GM23338 (cell line): Measurements from ENCODE around the gene ASPSCR1. TPM values are rescaled to one million over a fixed set of nuclear protein-coding genes. Genes with fewer than 3 reads are reported as not detected.

Experiments used
- ATAC-seq: fragments of 200-7000 bp; cut with Tn5 transposase; 3 replicates; pipeline ENCODE4 v1.9.1; 2020
- DNase-seq: peaks from one replicate; pipeline ENCODE4 v3.0.0-alpha.2; 2015; ENCODE audit warnings: low spot score
- H2AFZ ChIP-seq: fragments of 200-600 bp; sonication (generic); 2 replicates; pipeline ENCODE4 v1.8.0; 2016; ENCODE audit warnings: antibody characterized with exemption, mild to moderate bottlenecking, moderate library complexity
- H3F3A ChIP-seq: fragments of 200-600 bp; sonication (generic); replicated peaks from 2 replicates; pipeline ENCODE4 v1.8.0; 2017; ENCODE audit warnings: antibody characterized with exemption, mixed run types, low read depth
- H3K27ac ChIP-seq: fragments of 200-600 bp; sonication (generic); 2 replicates; pipeline ENCODE4 v1.6.1; 2016; ENCODE audit warnings: low read depth
- H3K27me3 ChIP-seq: fragments of 200-600 bp; sonication (generic); 2 replicates; pipeline ENCODE4 v1.8.0; 2016; ENCODE audit warnings: mild to moderate bottlenecking, mixed run types, moderate library complexity; ENCODE audit not compliant: insufficient read depth
- H3K36me3 ChIP-seq: fragments of 200-600 bp; sonication (generic); 2 replicates; pipeline ENCODE4 v1.8.0; 2016; ENCODE audit warnings: mild to moderate bottlenecking; ENCODE audit not compliant: insufficient read depth
- H3K4me1 ChIP-seq: fragments of 200-600 bp; sonication (generic); 2 replicates; pipeline ENCODE4 v1.8.0; 2016; ENCODE audit warnings: mild to moderate bottlenecking, moderate library complexity; ENCODE audit not compliant: insufficient read depth
- H3K4me2 ChIP-seq: fragments of 200-600 bp; sonication (generic); 2 replicates; pipeline ENCODE4 v1.7.1; 2017; ENCODE audit warnings: mixed run types
- H3K4me3 ChIP-seq: fragments of 200-600 bp; sonication (generic); 2 replicates; pipeline ENCODE4 v1.6.1; 2016; ENCODE audit warnings: mixed run types
- H3K79me2 ChIP-seq: fragments of 200-600 bp; sonication (generic); replicated peaks from 2 replicates; pipeline ENCODE4 v1.8.0; 2017; ENCODE audit warnings: mild to moderate bottlenecking; ENCODE audit not compliant: insufficient read depth
- H3K9me2 ChIP-seq: fragments of 200-600 bp; sonication (generic); 2 replicates; pipeline ENCODE4 v1.8.0; 2017; ENCODE audit not compliant: insufficient read depth
- H4K20me1 ChIP-seq: fragments of 200-600 bp; sonication (generic); replicated peaks from 2 replicates; pipeline ENCODE4 v1.8.0; 2017; ENCODE audit warnings: mild to moderate bottlenecking; ENCODE audit not compliant: insufficient read depth
- H3K27ac Mint-ChIP-seq: 2 replicates; pipeline ENCODE4 v1.8.0; 2020; ENCODE audit warnings: inconsistent platforms, mild to moderate bottlenecking, moderate library complexity, mixed read lengths
- H3K27me3 Mint-ChIP-seq: 3 replicates; pipeline ENCODE4 v1.8.0; 2022; ENCODE audit warnings: low read depth, mild to moderate bottlenecking, moderate library complexity, mixed read lengths, inconsistent platforms; ENCODE audit not compliant: insufficient read depth, poor library complexity
- H3K36me3 Mint-ChIP-seq: 3 replicates; pipeline ENCODE4 v1.8.0; 2021; ENCODE audit warnings: low read depth, mild to moderate bottlenecking, inconsistent platforms, moderate library complexity, mixed read lengths
- H3K4me1 Mint-ChIP-seq: 3 replicates; pipeline ENCODE4 v1.8.0; 2020; ENCODE audit warnings: mild to moderate bottlenecking, inconsistent platforms, mixed read lengths
- H3K4me3 Mint-ChIP-seq: 3 replicates; pipeline ENCODE4 v1.8.0; 2021; ENCODE audit warnings: moderate library complexity, mild to moderate bottlenecking, inconsistent platforms, mixed read lengths
- H3K9me3 Mint-ChIP-seq: 3 replicates; pipeline ENCODE4 v1.8.0; 2020; ENCODE audit warnings: moderate library complexity, mild to moderate bottlenecking, inconsistent platforms, mixed read lengths
- CREB1 ChIP-seq: fragments of 250-450 bp; sonication (Bioruptor Pico); IDR thresholded peaks from 2 replicates; pipeline ENCODE4 v1.5.0; 2020; ENCODE audit warnings: low read depth, mild to moderate bottlenecking, moderate library complexity
- CTCF ChIP-seq, 2 experiments: fragments of 200-600 bp in 1 of 2; sonication (generic) in 1 of 2; conservative IDR thresholded peaks; 2 replicates each; pipeline versions ENCODE4 v1.5.1 to v1.6.1; 2016 to 2017; ENCODE audit warnings: antibody characterized with exemption in 2 of 2, low read depth in 2 of 2, mild to moderate bottlenecking in 2 of 2, moderate library complexity in 1 of 2
- EZH2 ChIP-seq: fragments of 200-600 bp; sonication (generic); IDR thresholded peaks from one replicate; pipeline ENCODE4 v1.8.0; 2017; ENCODE audit warnings: antibody characterized with exemption, mild to moderate bottlenecking, low read depth; ENCODE audit not compliant: unreplicated experiment
- EZH2phosphoT487 ChIP-seq: fragments of 200-600 bp; sonication (generic); IDR thresholded peaks from one replicate; pipeline ENCODE4 v1.8.1; 2018; ENCODE audit warnings: antibody characterized with exemption; ENCODE audit not compliant: unreplicated experiment
- JUNB ChIP-seq: IDR thresholded peaks from one replicate; pipeline ENCODE4 v1.6.1; 2016; ENCODE audit warnings: antibody characterized with exemption; ENCODE audit not compliant: unreplicated experiment
- NANOG ChIP-seq: IDR thresholded peaks from 2 replicates; pipeline ENCODE4 v1.6.1; 2016; ENCODE audit warnings: antibody characterized with exemption, borderline replicate concordance
- POLR2AphosphoS5 ChIP-seq: IDR thresholded peaks from 2 replicates; pipeline ENCODE4 v1.6.1; 2016; ENCODE audit warnings: antibody characterized with exemption, low read depth
- REST ChIP-seq: IDR thresholded peaks from one replicate; pipeline ENCODE4 v1.6.1; 2018; ENCODE audit warnings: antibody characterized with exemption; ENCODE audit not compliant: unreplicated experiment
- STAT1 ChIP-seq: IDR thresholded peaks from one replicate; pipeline ENCODE4 v1.6.1; 2016; ENCODE audit warnings: antibody characterized with exemption; ENCODE audit not compliant: unreplicated experiment
- ZNF114 ChIP-seq: fragments of 250-450 bp; sonication (Bioruptor Pico); IDR thresholded peaks from 2 replicates; pipeline ENCODE4 v1.5.0; 2020; ENCODE audit warnings: mild to moderate bottlenecking, moderate library complexity
- ZNF331 ChIP-seq: fragments of 250-450 bp; sonication (Bioruptor Pico); IDR thresholded peaks from 2 replicates; pipeline ENCODE4 v1.5.0; 2020; ENCODE audit warnings: low read depth, mild to moderate bottlenecking, moderate library complexity
- polyA plus RNA-seq: library from polyadenylated mRNA; unstranded; fragments of >200 nt; fragmentation: Nextera tagmentation; extraction: Ambion mirVana; gene quantifications from 2 replicates; pipeline ENCODE4 v1.2.1, GENCODE V29; 2016
- total RNA-seq: library from RNA; depleted of rRNA; stranded (reverse); fragments of >200 nt; shearing (Covaris generic); gene quantifications from 2 replicates; pipeline ENCODE4 v1.2.3, GENCODE V29; 2014
- TF ChIP-seq, protein P1 (sequence below): IDR thresholded peaks from 2 replicates; pipeline ENCODE4 v1.6.1; 2016; ENCODE audit warnings: antibody characterized with exemption

Gene ASPSCR1
- total and polyA plus RNA-seq, 2 experiments from 2014 or later = 44.2 to 46.9 TPM

DNA sequence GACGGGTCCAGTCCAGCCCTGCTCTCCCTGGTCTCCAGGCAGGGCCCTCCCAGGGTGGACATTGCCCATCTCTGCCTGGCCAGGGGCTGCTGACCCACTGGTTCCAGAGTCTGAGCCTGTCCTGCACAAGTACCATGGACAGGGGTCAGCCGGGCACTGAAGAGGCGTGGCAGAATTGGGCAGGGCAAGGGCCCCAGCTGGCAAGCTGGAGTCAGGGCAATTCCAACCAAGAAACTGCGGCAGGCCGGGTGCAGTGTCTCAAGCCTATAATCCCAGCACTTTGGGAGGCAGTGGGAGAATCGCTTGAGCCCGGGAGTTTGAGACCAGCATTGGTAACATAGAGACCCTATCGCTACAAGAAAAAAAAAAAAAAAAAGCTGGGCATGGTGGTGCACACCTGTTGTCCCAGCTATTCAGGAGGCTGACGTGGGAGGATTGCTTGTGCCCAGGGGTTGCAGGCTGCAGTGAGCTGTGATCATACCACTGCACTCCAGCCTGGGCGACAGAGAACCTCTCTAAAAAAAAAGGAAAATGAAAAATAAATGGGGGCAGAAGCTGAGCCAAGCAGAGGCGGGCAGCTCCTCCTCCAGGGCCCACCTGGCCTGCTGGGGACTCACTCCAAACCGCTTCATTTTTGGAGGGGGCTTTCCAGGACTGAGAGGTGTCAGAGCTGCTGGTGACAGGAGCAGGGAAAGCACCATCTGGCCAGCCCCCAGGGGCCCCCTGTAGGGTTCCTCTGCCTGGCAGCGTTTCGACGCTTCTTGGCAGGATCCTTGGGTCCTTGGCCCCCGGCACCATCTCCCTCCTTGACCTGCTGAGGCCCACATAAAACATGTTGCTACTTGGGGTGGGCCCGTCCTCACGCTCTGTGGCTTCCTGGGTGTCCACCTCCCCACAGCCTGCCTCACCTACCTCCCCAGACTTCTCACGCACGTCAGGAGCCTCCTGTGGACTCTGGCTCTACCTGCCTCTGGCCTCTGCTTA, 47.0 kb upstream of the ASPSCR1 start:
- H3K27ac ChIP-seq = no peak overlapping the region
- peaks cover 17% of the 10 kb centered on the region for H3K79me2 ChIP-seq
- ATAC-seq (no peak), DNase-seq (no peak)
- no peak overlapping the region for H3K27ac Mint-ChIP-seq
- H3K4me1 ChIP-seq = peaks cover 7% of the 10 kb centered on the region; the same call in 1 of the 2 replicates
- no peak overlapping the region for H3K4me3 ChIP-seq
- peaks cover 10% of the 10 kb centered on the region; the same call in 1 of the 2 replicates for H3K27me3 ChIP-seq
- peaks cover 13% of the 10 kb centered on the region; the same call in 2 of the 3 replicates for H3K4me1 Mint-ChIP-seq
- H3K4me3 Mint-ChIP-seq = no peak overlapping the region
- TF ChIP-seq CTCF (conservative IDR thresholded peaks at IDR 0.05; ENCODE audit: low read depth in 2 of 2) (no peak), JUNB (no peak), EZH2 (no peak), REST (peak; percentile 72), EZH2phosphoT487 (no peak), POLR2AphosphoS5 (no peak), STAT1 (no peak), ZNF331 (CRISPR knock-in tag) (no peak)
- no peaks in the 10 kb centered on the region for H3K9me2 ChIP-seq
- no peaks in the 10 kb centered on the region; the same call in 1 of the 2 replicates for H4K20me1 ChIP-seq
- peaks cover 27% of the 10 kb centered on the region for H3K36me3 Mint-ChIP-seq
- H3K4me2 ChIP-seq = no peak overlapping the region
- peaks cover 28% of the 10 kb centered on the region for H3K27me3 Mint-ChIP-seq
- H3K36me3 ChIP-seq = no peaks in the 10 kb centered on the region
- peaks cover 16% of the 10 kb centered on the region for H3F3A ChIP-seq
- no peaks in the 10 kb centered on the region for H3K9me3 Mint-ChIP-seq
- H2AFZ ChIP-seq = no peak overlapping the region

DNA sequence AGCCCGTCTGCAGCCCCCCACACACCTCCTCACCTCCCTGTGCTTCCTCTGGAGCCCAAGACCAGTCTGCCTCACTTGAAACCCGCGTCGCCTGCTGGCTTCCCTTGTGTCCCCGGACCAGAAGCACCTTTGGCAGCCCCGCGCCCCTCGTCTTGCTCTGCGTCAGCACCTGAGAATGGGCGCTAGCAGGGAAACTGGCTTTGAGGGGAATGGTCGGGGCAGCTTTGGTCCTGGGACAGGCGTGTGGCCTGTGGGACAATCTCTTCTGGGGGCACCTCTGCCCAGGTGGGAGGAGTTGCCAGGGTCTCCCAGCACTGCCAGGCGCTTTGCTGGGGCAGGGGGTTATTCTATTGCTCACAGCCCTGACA, 46.3 kb upstream of the ASPSCR1 start:
- peaks cover 1% of the 10 kb centered on the region; the same call in 1 of the 2 replicates for H3K4me1 ChIP-seq
- H3K4me3 Mint-ChIP-seq = no peak overlapping the region
- TF ChIP-seq NANOG (no peak), ZNF331 (CRISPR knock-in tag) (no peak), JUNB (no peak), CREB1 (CRISPR knock-in tag) (no peak), STAT1 (no peak), EZH2 (no peak), ZNF114 (CRISPR knock-in tag) (no peak), POLR2AphosphoS5 (no peak)
- TF ChIP-seq, protein P1, sequence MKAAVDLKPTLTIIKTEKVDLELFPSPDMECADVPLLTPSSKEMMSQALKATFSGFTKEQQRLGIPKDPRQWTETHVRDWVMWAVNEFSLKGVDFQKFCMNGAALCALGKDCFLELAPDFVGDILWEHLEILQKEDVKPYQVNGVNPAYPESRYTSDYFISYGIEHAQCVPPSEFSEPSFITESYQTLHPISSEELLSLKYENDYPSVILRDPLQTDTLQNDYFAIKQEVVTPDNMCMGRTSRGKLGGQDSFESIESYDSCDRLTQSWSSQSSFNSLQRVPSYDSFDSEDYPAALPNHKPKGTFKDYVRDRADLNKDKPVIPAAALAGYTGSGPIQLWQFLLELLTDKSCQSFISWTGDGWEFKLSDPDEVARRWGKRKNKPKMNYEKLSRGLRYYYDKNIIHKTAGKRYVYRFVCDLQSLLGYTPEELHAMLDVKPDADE = no peak

More for the DNA sequence above, 46.3 kb upstream of the ASPSCR1 start:
- ATAC-seq = no peak
- peaks cover 12% of the 10 kb centered on the region for H3F3A ChIP-seq
- H3K36me3 ChIP-seq = no peaks in the 10 kb centered on the region
- Mint-ChIP-seq H3K9me3 (no peaks in the 10 kb centered on the region), H3K27me3 (peaks cover 28% of the 10 kb centered on the region), H3K27ac (no peak overlapping the region), H3K36me3 (peaks cover 33% of the 10 kb centered on the region), H3K4me1 (peaks cover 11% of the 10 kb centered on the region)
- H4K20me1 ChIP-seq = no peaks in the 10 kb centered on the region; the same call in 1 of the 2 replicates
- H3K4me3 ChIP-seq = no peak overlapping the region
- H3K9me2 ChIP-seq = no peaks in the 10 kb centered on the region
- H3K79me2 ChIP-seq = peaks cover 14% of the 10 kb centered on the region
- peak; percentile 54 for DNase-seq
- no peak overlapping the region for H3K27ac ChIP-seq
- H2AFZ ChIP-seq = no peak overlapping the region
- H3K4me2 ChIP-seq = no peak overlapping the region
- peaks cover 10% of the 10 kb centered on the region; the same call in 1 of the 2 replicates for H3K27me3 ChIP-seq
